Neural progenitor cell (in vitro differentiated cells): ENCODE measurements around the gene GJB6.
A peak's percentile ranks its signal among the peaks of the same experiment; 100 is the strongest.

Experiments used
- CTCF ChIP-seq: fragments of 200-600 bp; sonication (generic); IDR thresholded peaks from 2 replicates; pipeline ENCODE4 v1.5.1; 2017; ENCODE audit warnings: antibody characterized with exemption, mild to moderate bottlenecking
- EZH2 ChIP-seq: fragments of 200-600 bp; sonication (generic); IDR thresholded peaks from 2 replicates; pipeline ENCODE4 v1.6.1; 2017; ENCODE audit warnings: antibody characterized with exemption, mild to moderate bottlenecking, moderate library complexity

GRCh38 chr13:20197361-20197834, 34.7 kb downstream of the GJB6 start:
- TF ChIP-seq CTCF (peak; percentile 52), EZH2 (no peak)
